DND-41 (cell line): ENCODE results near the gene FREY1.
"Not testable (repeated sequence)": the region's sequence is repeated elsewhere in the genome, so short reads cannot be mapped to it uniquely, and the experiment has no call there.

Experiments
- CTCF ChIP-seq: IDR thresholded peaks from 2 replicates; pipeline ENCODE4 v1.5.1; 2012; ENCODE audit warnings: borderline replicate concordance, low read length, moderate library complexity, mild to moderate bottlenecking; ENCODE audit not compliant: poor library complexity, severe bottlenecking; ENCODE audit errors: extremely low read depth
- EZH2 ChIP-seq: IDR thresholded peaks from 3 replicates; pipeline ENCODE4 v1.6.1; 2012; ENCODE audit warnings: borderline replicate concordance, low read depth, mild to moderate bottlenecking, moderate library complexity, low read length, inconsistent platforms; ENCODE audit not compliant: severe bottlenecking

DNA sequence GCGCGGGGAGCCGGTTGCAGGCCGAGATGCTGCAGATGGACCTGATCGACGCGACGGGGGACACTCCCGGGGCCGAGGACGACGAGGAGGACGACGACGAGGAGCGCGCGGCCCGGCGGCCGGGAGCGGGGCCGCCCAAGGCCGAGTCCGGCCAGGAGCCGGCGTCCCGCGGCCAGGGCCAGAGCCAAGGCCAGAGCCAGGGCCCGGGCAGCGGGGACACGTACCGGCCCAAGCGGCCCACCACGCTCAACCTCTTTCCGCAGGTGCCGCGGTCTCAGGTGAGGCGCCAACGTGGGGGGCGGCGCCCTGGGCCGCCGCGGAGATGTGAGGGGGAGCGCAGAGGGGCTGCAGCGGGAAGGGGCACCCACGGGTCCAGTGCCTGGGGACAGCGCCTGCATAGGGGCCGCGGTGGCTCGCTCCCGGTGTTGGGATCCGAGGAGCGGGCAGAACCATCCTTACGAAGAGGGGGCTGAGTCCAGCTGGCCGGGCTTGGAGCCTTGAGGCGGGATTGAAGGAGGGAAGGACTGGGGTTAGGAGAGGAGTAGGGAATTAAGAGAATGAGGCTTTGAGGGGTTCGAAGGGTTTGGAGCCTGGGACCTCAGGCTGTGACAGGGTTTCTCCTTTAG lies 6.8 kb downstream of the FREY1 start:
- TF ChIP-seq CTCF, EZH2: not testable (repeated sequence)
